A204.1 (cell line): ENCODE measurements around the gene TSGA10IP.
A peak's percentile ranks its signal among the peaks of the same experiment; 100 is the strongest.
"Not testable (repeated sequence)": the region's sequence is repeated elsewhere in the genome, so short reads cannot be mapped to it uniquely, and the experiment has no call there.

Source experiments
- FAIRE-seq: peaks from 2 replicates; lab custom pipeline; 2012; peaks lifted over from hg19 to GRCh38; lab: Jason Lieb, UNC

TSGA10IP gene

DNA sequence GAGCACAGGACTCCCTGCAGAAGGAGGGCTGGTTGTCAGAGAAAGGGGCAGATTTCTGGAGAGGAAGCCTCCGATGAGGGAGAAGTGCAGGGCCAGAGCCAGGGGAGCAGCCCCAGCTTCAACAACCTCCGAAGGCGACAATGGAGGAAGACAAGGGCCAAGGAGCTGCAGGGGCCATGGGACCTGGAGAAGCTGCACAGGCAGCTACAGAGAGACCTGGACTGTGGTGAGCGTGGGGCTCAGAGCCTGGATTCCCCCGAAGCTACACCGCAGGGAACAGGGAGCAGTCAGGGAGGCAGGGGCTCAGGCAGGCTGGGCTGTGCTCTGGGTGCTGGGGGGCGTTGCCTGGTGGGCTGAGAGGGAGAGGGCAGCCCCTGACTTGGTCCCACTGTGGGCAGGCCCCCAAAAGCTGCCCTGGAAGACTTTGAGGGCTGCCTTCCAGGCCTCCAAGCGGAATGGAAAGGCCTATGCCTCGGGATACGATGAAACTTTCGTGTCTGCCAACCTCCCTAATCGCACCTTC lies 2.4 kb downstream of the TSGA10IP start:
- no peak for FAIRE-seq

DNA sequence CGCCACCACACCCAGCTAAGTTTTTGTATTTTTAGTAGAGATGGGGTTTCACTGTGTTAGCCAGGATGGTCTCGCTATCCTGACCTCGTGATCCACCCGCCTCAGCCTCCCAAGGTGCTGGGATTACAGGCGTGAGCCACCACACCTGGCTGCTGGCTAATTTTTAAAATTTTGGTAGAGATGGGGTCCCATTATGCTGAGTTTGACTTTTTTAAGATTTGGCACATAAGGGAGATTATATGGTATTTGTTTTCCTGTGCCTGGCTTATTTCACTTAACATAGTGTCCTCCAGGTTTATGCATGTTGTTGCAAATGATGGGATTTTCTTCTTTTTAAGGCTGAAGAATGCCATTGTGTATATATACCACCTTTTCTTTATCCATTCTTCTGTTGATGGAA lies 5.4 kb downstream of the TSGA10IP start:
- not testable (repeated sequence) for FAIRE-seq

DNA sequence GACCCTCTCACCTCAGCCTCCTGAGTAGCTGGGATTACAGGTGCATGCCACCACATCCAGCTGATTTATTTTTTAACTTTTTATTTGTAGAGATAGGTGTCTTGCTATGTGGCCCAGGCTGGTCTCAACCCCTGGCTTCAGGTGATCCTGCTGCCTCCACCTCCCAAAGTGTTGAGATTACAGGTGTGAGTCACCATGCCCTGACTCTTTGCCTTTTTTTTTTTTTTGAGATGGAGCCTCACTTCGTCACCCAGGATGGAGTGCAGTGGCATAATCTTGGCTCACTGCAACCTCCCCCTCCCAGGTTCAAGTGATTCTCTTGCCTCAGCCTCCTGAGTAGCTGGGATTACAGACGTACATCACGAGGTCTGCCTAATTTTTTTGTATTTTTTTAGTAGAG lies 6.4 kb downstream of the TSGA10IP start:
- not testable (repeated sequence) for FAIRE-seq

DNA sequence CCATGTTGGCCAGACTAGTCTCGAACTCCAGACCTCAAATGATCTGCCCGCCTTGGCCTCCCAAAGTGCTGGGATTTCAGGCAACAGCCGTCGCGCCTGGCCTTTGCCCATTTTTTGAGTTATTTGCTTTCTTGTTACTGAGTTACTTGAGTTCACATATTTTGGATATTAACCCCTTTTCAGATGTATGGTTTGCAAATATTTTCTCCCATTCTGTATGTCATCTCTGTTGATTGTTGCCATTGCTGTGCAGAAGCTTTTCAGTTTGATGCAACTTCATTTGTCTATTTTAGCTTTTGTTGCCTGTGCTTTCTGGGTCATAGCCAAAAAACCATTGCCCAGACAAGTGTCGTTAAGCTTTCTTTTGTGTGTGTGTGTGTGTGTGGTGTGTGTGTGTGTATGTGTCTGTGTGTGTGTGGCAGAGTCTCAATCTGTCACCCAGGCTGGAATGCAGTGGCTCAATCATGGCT lies 6.8 kb downstream of the TSGA10IP start:
- FAIRE-seq: no peak

DNA sequence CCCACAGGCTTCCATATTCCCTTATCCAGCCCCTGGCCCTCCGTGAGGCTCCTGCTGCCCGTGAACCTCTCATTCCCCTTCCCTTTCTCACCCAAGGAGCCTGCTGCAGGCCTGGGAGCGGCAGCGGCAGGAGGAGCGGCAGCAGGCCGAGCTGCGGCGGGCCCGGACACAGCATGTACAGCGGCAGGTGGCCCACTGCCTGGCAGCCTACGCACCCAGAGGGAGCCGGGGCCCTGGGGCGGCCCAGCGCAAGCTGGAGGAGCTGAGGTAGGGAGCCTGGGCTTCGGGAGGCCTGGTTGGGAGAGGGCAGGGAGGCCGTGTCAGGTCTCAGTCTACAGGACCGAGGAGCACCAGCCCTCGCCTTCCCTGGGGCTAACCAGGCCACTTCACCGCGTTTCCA lies 8.2 kb downstream of the TSGA10IP start:
- FAIRE-seq: no peak

DNA sequence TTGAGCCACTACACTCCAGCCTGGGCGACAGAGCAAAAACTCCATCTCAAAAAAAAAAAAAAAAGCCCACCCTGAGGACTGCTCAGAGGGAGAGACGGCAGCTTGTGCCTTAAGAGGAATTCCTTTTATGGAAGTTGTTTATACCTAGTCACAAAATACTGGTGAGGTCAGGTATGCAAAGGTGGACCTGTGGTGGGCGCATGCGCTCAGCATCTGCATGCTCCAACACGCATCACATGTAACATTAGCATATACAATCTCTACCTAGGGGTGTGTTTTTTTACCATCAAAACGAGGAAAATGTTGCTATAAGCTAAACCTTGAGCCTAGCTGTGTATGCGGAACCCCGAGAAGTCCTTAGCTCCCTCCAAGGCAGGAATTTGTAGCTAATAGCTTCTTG lies 9.5 kb downstream of the TSGA10IP start:
- no peak for FAIRE-seq

DNA sequence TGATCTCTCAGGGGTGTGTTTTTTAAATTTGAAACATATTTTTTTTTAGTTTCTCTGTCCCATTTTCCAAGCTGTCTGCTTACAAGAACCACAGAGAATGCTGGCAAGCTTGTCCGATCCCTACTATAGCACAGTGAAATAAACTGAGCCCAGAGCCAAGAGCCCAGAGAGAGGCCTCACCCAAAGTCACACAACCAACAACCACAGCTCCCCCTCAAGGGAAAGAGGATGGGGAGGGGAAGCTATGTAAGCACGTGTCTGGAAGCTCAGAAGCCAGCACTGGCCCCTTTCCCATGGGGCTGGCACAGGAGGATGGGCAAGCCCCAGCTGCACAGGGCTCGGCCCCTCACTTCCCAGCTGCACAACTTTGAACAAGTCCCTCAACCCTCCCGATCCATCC lies 13.0 kb downstream of the TSGA10IP start:
- FAIRE-seq: no peak

DNA sequence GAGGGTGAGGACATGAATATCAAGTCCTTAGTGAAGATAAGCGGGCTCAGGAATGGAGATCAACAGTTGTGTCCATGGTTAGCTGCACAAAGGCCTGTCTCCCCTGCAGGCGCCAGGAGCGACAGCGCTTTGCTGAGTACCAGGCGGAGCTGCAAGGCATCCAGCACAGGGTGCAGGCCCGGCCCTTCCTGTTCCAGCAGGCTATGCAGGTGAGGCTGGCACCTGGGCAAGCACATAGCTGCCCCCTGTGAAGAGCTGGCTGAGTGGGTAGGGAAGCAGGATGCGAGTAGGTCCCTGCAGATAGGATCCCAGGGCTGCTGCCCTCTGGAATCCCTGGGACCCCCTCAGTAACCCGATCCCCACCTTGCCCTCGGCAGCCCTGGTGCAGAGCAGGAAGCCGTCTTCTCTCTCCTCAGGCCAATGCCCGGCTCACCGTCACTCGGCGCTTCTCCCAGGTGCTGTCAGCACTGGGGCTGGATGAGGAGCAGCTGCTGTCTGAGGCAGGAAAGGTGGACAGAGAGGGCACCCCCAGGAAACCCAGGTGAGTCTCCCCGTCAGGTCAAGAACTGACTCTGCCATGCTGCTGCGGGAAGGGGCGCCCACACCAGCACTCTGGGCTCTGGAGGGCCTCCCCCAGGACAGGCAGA lies 13.6 kb downstream of the TSGA10IP start:
- FAIRE-seq: no peak

DNA sequence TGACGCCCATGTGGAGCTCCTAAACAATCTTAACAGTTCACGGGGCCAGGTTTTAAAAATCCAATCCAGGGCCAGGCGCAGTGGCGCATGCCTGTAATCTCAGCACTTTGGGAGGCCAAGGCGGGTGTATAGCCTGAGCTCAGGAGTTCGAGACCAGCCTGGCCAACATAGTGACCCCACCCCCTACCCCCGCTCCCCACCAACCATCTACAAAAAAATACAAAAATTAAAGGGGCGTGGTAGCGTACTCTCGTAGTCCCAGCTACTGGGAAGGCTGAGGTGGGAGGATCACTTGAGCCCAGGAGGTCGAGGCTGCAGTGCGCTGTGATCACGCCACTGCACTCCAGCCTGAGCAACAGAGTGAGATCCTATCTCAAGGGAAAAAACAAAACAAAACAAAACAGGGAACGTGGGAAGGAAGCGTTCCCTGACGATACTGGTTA lies 15.6 kb downstream of the TSGA10IP start:
- FAIRE-seq: no peak

DNA sequence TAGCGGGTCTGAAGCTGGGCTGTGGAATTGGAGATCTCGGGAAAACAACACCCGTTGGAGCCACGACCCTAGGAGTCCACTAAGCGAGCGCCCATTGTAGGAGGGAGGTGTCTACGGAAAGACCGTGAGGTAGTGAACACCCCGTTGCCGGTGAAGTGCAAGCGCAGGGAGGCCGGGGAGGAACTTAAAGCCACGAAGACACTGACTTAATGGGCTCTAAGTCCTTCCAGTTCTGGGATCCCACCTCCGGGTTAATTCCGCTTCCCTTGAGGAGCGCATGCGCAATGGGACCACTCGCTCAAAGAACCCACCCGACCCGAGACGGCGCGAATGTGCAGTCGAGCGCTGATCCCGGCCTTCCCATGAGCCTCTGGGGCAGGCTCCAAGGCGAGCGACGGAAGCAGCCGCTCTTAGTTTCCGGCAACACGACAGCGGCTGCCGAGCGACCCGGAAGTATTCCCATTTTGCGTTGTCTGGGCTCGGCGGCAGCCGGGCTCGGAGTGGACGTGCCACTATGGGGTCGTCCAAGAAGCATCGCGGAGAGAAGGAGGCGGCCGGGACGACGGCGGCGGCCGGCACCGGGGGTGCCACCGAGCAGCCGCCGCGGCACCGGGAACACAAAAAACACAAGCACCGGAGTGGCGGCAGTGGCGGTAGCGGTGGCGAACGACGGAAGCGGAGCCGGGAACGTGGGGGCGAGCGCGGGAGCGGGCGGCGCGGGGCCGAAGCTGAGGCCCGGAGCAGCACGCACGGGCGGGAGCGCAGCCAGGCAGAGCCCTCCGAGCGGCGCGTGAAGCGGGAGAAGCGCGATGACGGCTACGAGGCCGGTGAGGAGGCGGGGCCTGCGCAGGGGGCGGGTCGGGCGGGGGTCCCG lies 16.2 kb downstream of the TSGA10IP start, which contains the start of gene SART1:
Gene SART1, plus strand, starts transcription at position 468 of the 874 bp plus-strand sequence. Its CDS starts 47 bp downstream, at position 515.
- FAIRE-seq: peak; percentile 94

DNA sequence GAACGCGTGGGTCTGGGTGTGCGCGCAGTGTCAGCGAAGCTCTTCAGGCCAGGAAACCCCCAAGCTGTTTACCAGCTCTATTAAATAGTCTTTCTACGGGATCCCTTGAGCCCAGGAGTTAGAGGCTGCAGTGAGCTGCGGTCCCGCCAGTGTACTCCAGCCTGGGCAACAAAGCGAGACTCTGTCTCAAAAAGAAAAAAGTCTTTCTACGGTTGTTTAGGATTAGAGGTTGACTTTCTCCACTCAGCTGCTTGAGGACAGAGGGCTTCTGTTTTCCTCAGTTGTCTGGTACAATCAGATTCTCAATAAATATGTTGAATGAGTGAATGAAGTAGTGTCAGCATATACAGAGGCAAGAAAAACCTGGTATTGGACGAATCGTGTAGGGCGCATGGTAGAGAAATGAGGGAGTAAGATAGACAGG lies 16.9 kb downstream of the TSGA10IP start:
- FAIRE-seq: no peak

DNA sequence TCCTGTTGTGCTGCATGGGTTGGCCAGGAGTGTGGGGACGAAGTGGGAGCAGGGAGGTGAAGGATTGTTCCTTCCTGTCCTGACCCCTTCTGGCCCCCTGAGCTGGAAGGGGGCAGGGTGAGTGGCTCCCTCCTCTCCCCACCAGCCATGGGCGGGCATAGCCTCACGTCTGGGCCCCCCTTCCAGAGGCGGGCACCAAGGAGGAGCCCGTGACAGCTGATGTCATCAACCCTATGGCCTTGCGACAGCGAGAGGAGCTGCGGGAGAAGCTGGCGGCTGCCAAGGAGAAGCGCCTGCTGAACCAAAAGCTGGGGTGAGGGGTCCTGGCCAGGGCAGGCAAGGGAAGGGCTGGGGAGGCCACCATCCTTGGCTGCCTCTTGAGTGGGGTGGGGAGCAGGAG lies 19.6 kb downstream of the TSGA10IP start:
- FAIRE-seq: no peak

DNA sequence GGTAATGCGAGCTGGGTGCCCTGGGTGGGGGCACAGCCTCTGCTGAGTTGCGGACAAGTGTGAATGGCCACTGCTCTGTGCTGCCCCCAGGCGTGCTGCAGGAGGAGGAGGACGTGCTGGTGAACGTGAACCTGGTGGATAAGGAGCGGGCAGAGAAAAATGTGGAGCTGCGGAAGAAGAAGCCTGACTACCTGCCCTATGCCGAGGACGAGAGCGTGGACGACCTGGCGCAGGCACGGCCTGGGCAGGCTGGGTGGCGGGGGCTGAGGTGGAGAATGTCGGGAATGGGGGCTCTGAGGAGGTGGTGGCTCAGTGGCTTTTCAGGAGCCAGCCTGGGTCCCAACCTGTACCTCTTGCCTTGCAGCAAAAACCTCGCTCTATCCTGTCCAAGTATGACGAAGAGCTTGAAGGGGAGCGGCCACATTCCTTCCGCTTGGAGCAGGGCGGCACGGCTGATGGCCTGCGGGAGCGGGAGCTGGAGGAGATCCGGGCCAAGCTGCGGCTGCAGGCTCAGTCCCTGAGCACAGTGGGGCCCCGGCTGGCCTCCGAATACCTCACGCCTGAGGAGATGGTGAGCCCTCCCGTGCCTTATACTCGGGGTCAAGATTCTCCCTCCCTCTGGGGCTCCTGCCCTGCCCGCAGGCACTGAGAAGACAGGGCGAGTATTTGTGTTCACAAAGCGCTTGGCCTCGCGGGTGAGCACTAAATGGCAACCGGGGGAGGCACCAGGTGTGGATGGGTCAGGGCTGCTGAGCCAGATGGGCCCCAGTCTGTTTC lies 20.9 kb downstream of the TSGA10IP start:
- FAIRE-seq: no peak

DNA sequence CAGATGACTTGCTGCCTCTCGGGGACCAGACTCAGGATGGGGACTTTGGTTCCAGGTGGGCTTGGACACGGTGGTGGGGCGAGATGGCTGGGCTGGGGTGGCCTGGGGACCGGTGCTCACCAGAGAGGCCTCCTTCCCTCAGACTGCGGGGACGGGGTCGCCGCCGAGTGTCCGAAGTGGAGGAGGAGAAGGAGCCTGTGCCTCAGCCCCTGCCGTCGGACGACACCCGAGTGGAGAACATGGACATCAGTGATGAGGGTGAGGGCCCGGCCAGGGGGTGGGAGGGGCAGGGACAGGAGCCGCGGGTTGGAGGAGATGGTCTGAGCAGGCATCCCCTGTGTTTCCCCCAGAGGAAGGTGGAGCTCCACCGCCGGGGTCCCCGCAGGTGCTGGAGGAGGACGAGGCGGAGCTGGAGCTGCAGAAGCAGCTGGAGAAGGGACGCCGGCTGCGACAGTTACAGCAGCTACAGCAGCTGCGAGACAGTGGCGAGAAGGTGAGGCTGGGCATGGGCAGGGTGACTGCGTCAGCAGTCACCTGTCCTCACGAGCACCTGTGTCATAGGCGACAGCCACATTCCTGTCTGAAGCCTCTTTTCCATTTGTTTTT lies 22.2 kb downstream of the TSGA10IP start:
- no peak for FAIRE-seq

DNA sequence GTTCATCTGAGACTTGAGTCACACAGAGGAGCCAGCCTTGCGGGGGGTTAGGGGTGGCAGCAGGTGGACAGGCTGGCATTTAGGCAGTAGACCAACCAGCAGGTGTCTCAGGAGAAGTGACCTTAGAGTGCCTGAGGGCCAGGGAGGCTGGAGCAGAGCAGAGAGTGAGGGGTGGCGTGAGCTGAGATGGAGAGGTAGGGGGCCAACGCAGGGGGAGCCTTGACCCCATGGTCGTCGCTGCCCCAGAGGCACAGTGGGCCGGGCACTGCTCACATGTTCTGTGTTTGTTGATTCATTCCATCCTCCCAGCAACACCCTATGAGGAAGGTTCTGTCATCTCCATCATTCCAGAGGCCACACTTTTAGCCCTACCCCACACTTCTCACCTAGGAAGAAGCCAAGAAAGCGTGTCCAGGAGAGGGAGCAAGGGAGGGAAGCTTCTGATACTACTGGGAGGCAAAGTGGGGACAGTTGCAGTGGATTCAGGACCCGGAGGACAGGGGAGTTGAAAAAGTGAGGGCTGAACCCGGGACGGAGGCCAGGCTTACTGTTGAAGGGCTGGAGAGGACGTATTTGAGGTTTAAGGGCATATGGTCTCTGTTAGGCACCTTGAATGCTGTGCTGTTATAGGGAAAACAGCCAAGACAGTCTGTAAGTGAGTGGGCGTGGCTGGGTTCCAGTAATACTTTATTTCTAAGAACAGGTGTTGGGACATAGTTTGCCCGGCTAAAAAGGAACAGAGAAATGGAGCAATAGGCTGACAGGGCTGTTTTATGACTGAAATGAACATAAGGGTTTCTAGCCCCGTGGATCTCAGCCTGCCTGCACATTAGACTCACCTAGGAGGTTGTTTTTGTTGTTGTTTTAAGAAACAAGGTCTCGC lies 23.6 kb downstream of the TSGA10IP start:
- FAIRE-seq: no peak

DNA sequence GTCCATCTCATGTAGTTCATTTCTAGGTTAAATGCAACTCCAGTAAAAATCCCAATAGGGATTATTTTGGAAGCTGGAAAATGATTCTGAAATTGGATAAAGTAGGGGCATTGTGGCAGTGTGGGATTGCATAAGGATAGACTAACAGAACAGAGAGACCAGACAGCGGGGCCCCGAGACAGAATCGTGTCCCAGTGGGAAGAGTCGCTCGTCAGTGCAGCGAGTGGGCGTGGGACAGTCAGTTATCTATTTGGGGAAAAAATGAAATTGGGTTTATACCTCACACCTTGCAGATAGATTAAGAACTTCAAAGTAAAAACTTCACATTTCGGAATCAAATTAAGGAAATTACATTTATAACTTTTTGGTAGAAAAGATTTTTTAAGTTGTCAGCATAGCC lies 26.8 kb downstream of the TSGA10IP start:
- no peak for FAIRE-seq

DNA sequence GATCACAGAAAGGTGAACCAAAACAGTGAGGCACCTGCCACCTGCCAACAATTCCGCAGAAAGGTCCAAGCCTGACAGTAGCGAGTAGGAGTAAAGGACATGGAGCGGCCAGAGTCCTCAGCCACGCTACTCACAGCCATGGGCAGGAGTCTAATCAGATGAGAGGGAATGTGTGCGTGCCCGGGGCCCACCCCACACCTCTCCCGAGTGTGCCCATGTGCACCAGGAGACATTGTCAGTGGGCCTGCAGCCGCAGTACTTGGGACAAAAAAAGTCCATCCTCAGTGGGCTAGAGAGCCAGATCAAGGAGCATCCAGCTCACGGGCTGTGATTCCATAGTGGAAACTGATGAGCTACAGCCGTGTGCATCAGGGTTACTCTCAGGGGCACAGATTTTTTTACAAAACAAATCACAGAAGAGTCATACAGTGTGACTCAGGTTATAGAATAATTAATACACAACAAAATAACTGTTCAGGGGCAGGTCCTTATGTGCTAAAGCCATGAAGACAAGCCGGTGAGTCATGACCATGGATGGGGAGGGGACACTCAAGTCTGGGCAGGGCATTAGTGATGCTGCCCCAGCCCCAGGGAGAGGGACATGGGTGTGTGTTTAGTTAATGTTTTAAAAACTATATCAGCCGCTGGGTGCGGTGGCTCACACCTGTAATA lies 28.3 kb downstream of the TSGA10IP start:
- no peak for FAIRE-seq

DNA sequence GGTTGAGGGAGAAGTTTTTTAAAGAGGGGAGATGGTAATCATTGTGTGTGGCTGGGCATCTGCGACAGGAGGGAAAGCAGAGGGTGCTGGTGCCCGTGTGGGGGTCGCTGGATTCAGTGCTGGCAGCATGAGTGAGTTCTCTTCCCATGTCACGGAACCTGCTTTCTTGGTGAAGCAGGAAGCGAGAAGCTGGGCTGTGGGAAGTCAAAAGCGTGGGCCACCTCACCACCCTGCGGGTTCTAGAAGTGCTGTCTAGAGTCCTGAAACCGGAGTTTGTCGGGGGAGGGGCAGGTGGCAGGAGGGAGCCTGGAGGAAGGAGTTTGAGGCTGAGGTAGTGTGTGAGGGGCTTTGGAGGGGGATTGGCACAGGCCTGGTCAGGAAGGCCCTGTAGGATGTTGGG lies 30.5 kb downstream of the TSGA10IP start:
- FAIRE-seq: no peak

DNA sequence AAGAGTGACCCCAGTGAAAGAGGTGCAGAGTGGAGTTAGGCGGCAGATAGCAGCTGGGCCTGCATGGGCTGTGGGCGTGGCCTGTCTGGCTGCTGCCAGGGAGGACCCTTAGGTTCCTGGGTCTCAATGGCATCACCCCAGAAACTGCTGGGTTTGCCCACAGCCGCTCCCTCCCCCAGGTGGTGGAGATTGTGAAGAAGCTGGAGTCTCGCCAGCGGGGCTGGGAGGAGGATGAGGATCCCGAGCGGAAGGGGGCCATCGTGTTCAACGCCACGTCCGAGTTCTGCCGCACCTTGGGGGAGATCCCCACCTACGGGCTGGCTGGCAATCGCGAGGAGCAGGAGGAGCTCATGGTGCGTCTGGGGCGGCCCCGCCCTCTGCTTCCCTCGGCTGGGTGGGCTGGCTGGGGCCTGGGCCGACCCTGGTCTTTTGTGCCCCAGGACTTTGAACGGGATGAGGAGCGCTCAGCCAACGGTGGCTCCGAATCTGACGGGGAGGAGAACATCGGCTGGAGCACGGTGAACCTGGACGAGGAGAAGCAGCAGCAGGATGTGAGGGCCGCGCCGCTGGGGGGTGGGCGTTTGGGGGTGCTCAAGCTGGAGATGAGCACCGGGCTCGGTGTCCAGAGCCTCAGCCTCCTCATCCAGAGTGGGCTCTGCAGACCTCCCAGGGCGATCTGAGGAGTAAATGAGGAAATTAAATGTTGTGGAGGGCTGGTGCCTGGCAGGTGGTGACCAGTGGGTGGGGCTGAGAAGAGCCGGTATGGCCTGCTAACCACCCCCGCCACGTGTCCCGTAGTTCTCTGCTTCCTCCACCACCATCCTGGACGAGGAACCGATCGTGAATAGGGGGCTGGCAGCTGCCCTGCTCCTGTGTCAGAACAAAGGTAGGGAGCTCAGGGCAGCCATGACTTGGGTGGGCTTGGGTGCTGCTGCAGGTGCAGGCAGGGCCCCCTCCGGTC lies 31.2 kb downstream of the TSGA10IP start:
- FAIRE-seq: no peak
